Neuronal stem cell (in vitro differentiated cells): Measurements from ENCODE around the gene UBE2Z.
"Not testable (repeated sequence)": the region's sequence is repeated elsewhere in the genome, so short reads cannot be mapped to it uniquely, and the experiment has no call there.

Experiments used
- DNase-seq: peaks from one replicate; pipeline ENCODE4 v3.0.0-alpha.2; 2013; ENCODE audit warnings: low spot score
- H2AFZ ChIP-seq: one replicate; pipeline ENCODE4 v1.6.1; 2013; ENCODE audit warnings: mild to moderate bottlenecking, low read length, inconsistent platforms
- H2AK5ac ChIP-seq: 2 replicates; pipeline ENCODE4 v1.6.1; 2013; ENCODE audit warnings: low read depth, mild to moderate bottlenecking, inconsistent platforms, low read length, moderate library complexity, mixed read lengths
- H2BK120ac ChIP-seq: 2 replicates; pipeline ENCODE4 v1.6.1; 2013; ENCODE audit warnings: low read depth, mild to moderate bottlenecking, inconsistent platforms, low read length, moderate library complexity, mixed read lengths
- H2BK12ac ChIP-seq: one replicate; pipeline ENCODE4 v1.6.1; 2013; ENCODE audit warnings: low read length, inconsistent platforms
- H2BK15ac ChIP-seq: 2 replicates; pipeline ENCODE4 v1.6.1; 2013; ENCODE audit warnings: mild to moderate bottlenecking, low read length, inconsistent platforms, mixed read lengths
- H2BK5ac ChIP-seq: one replicate; pipeline ENCODE4 v1.6.1; 2013; ENCODE audit warnings: inconsistent platforms, mild to moderate bottlenecking, low read length, moderate library complexity
- H3K14ac ChIP-seq: one replicate; pipeline ENCODE4 v1.6.1; 2013; ENCODE audit warnings: low read length, inconsistent platforms
- H3K18ac ChIP-seq: 2 replicates; pipeline ENCODE4 v1.6.1; 2013; ENCODE audit warnings: low read length, inconsistent platforms
- H3K23ac ChIP-seq: 2 replicates; pipeline ENCODE4 v1.6.1; 2013; ENCODE audit warnings: low read depth, mild to moderate bottlenecking, mixed read lengths, low read length, inconsistent platforms; ENCODE audit not compliant: poor library complexity
- H3K27ac ChIP-seq: replicated peaks from 3 replicates; pipeline ENCODE4 v1.5.1; 2013; ENCODE audit warnings: low read length, inconsistent platforms
- H3K27me3 ChIP-seq, 3 experiments: 2 replicates each; pipeline ENCODE4 v1.6.1; 2013; ENCODE audit warnings: low read length in 3 of 3, mild to moderate bottlenecking in 2 of 3, inconsistent platforms in 1 of 3, low read depth in 1 of 3, mixed read lengths in 1 of 3, moderate library complexity in 1 of 3; ENCODE audit not compliant: control insufficient read depth in 3 of 3, insufficient read depth in 3 of 3
- H3K36me3 ChIP-seq, 2 donors: replicated peaks in 1 of 2; 2 replicates each; pipeline ENCODE4 v1.6.1; 2013; ENCODE audit warnings: low read length in 2 of 2; ENCODE audit not compliant: control insufficient read depth in 2 of 2, insufficient read depth in 2 of 2
- H3K4ac ChIP-seq: 2 replicates; pipeline ENCODE4 v1.6.1; 2013; ENCODE audit warnings: inconsistent platforms, mild to moderate bottlenecking, low read length, moderate library complexity
- H3K4me1 ChIP-seq, 2 donors: 1 replicate in 1 of 2; 2 replicates in 1 of 2; pipeline ENCODE4 v1.6.1; 2013; ENCODE audit warnings: low read length in 2 of 2, low read depth in 1 of 2; ENCODE audit not compliant: control insufficient read depth in 2 of 2, insufficient read depth in 1 of 2
- H3K4me2 ChIP-seq: one replicate; pipeline ENCODE4 v1.6.1; 2013; ENCODE audit warnings: mild to moderate bottlenecking, low read length, inconsistent platforms; ENCODE audit not compliant: insufficient read depth, poor library complexity, severe bottlenecking
- H3K4me3 ChIP-seq, 2 donors: 2 replicates each; pipeline ENCODE4 v1.5.1; 2013; ENCODE audit warnings: low read length in 2 of 2, mild to moderate bottlenecking in 2 of 2, inconsistent platforms in 1 of 2, moderate library complexity in 1 of 2
- H3K79me1 ChIP-seq: one replicate; pipeline ENCODE4 v1.6.1; 2013; ENCODE audit warnings: low read depth, mild to moderate bottlenecking, inconsistent platforms, low read length, moderate library complexity
- H3K9ac ChIP-seq: one replicate; pipeline ENCODE4 v1.6.1; 2013; ENCODE audit warnings: mild to moderate bottlenecking, low read depth, low read length, inconsistent platforms; ENCODE audit not compliant: poor library complexity
- H3K9me3 ChIP-seq, 2 donors: replicated peaks in 1 of 2; 2 replicates each; pipeline versions ENCODE3 to v1.6.1; 2013; ENCODE audit warnings: low read length in 2 of 2, mild to moderate bottlenecking in 2 of 2, inconsistent platforms in 1 of 2, low read depth in 1 of 2, mixed read lengths in 1 of 2, moderate library complexity in 1 of 2; ENCODE audit not compliant: control insufficient read depth in 2 of 2, insufficient read depth in 1 of 2
- H4K8ac ChIP-seq: one replicate; pipeline ENCODE4 v1.6.1; 2013; ENCODE audit warnings: low read depth, mild to moderate bottlenecking, inconsistent platforms, low read length, moderate library complexity
- H4K91ac ChIP-seq: one replicate; pipeline ENCODE4 v1.6.1; 2013; ENCODE audit warnings: low read length, low read depth, mild to moderate bottlenecking, inconsistent platforms; ENCODE audit not compliant: poor library complexity
- WGBS, 2 donors: extraction: QIAGEN DNeasy Blood & Tissue Kit; methylation state at CpG; one replicate each; pipeline ENCODE4 v1.1.7; 2013; ENCODE audit warnings: missing lambda C conversion rate in 2 of 2, mixed read lengths in 1 of 2; ENCODE audit not compliant: insufficient read length in 2 of 2, insufficient replicate concordance in 1 of 2; ENCODE audit errors: extremely low coverage in 2 of 2; 5-methylcytosine and 5-hydroxymethylcytosine counted together

UBE2Z gene

GRCh38 chr17:48869821-48870318, 38.3 kb upstream of the UBE2Z start:
- Histone ChIP-seq H2AFZ (no peak overlapping the region), H3K4me2 (no peak overlapping the region), H3K79me1 (no peaks in the 10 kb centered on the region), H3K4me3 (no peak overlapping the region), H3K36me3 (no peaks in the 10 kb centered on the region), H2BK5ac (no peak overlapping the region), H4K8ac (no peak overlapping the region), H2AK5ac (no peak overlapping the region), H3K14ac (no peak overlapping the region), H3K4ac (no peak overlapping the region), H2BK12ac (no peak overlapping the region), H2BK120ac (no peak overlapping the region), H3K27ac (no peak overlapping the region), H2BK15ac (no peak overlapping the region), H3K23ac (no peak overlapping the region), H3K4me1 (peaks cover 2 to 7% of the 10 kb centered on the region in 2 donors), H3K9me3 (no peaks in the 10 kb centered on the region), H4K91ac (no peak overlapping the region), H3K18ac (no peak overlapping the region), H3K9ac (no peak overlapping the region), H3K27me3 (peaks cover 0 to 10% (median 0%) of the 10 kb centered on the region in 3 experiments)
- WGBS, 2 donors = no CpG with 5 or more reads among the region's 6 CpGs
- no peak for DNase-seq

GRCh38 chr17:48871035-48871550, 37.1 kb upstream of the UBE2Z start:
- WGBS, 2 donors = no CpG with 5 or more reads among the region's 4 CpGs
- Histone ChIP-seq H3K9me3 (no peaks in the 10 kb centered on the region), H3K27me3 (peaks cover 0 to 10% (median 0%) of the 10 kb centered on the region in 3 experiments), H4K91ac (no peak overlapping the region), H2BK5ac (no peak overlapping the region), H3K36me3 (no peaks in the 10 kb centered on the region), H3K27ac (no peak overlapping the region), H3K79me1 (no peaks in the 10 kb centered on the region), H3K4me2 (no peak overlapping the region), H2AFZ (no peak overlapping the region), H2AK5ac (no peak overlapping the region), H2BK12ac (no peak overlapping the region), H3K4me3 (no peak overlapping the region), H2BK120ac (no peak overlapping the region), H3K18ac (no peak overlapping the region), H3K9ac (no peak overlapping the region), H3K14ac (no peak overlapping the region), H3K4me1 (peaks cover 2 to 7% of the 10 kb centered on the region in 2 donors), H2BK15ac (no peak overlapping the region), H3K23ac (no peak overlapping the region), H4K8ac (no peak overlapping the region), H3K4ac (no peak overlapping the region)
- no peak for DNase-seq

- H4K8ac ChIP-seq = no peak overlapping the region
- H3K4me2 ChIP-seq = no peak overlapping the region
- no peaks in the 10 kb centered on the region for H3K36me3 ChIP-seq
- H3K27me3 ChIP-seq = peaks cover 0 to 13% (median 0%) of the 10 kb centered on the region in 3 experiments
- H3K14ac ChIP-seq = no peak overlapping the region
- no peak overlapping the region for H2AK5ac ChIP-seq
- no CpG with 5 or more reads among the region's 11 CpGs for WGBS, 2 donors
- no peak overlapping the region for H3K4ac ChIP-seq
- H3K18ac ChIP-seq = no peak overlapping the region
- H3K4me1 ChIP-seq = peaks cover 2 to 7% of the 10 kb centered on the region in 2 donors
- H3K4me3 ChIP-seq = no peak overlapping the region
- no peaks in the 10 kb centered on the region for H3K9me3 ChIP-seq
- H2BK5ac ChIP-seq = no peak overlapping the region
- no peak overlapping the region for H2BK15ac ChIP-seq
- no peak overlapping the region for H2AFZ ChIP-seq
- no peak overlapping the region for H3K27ac ChIP-seq
- no peak overlapping the region for H2BK12ac ChIP-seq
- no peak overlapping the region for H3K9ac ChIP-seq
- no peak overlapping the region for H3K23ac ChIP-seq
- DNase-seq = no peak
- H4K91ac ChIP-seq = no peak overlapping the region
- H2BK120ac ChIP-seq = no peak overlapping the region
- no peaks in the 10 kb centered on the region for H3K79me1 ChIP-seq
These were observed 36.5 kb upstream of the UBE2Z start for GRCh38 chr17:48871551-48872351.

- H2BK15ac ChIP-seq, H3K4me1 ChIP-seq: not testable (repeated sequence)
- WGBS, 2 donors = no CpG with 5 or more reads among the region's 3 CpGs
These were observed 35.8 kb upstream of the UBE2Z start for GRCh38 chr17:48872409-48872808.

More at GRCh38 chr17:48872409-48872808, 35.8 kb upstream of the UBE2Z start:
- not testable (repeated sequence) for H3K23ac ChIP-seq, H3K9me3 ChIP-seq, H2AK5ac ChIP-seq, H3K18ac ChIP-seq, H3K4ac ChIP-seq, H2BK12ac ChIP-seq, H3K4me2 ChIP-seq, H3K14ac ChIP-seq, H2BK120ac ChIP-seq, H3K4me3 ChIP-seq, H3K36me3 ChIP-seq, H3K27ac ChIP-seq, H4K91ac ChIP-seq, H3K79me1 ChIP-seq, H4K8ac ChIP-seq, H2AFZ ChIP-seq, H2BK5ac ChIP-seq, DNase-seq, H3K9ac ChIP-seq
- H3K27me3 ChIP-seq = peaks cover 0 to 17% (median 0%) of the 10 kb centered on the region in 3 experiments
